Progenitor cell of endocrine pancreas (in vitro differentiated cells): Measurements from ENCODE around the gene ARHGAP26. TPM values are rescaled to one million over a fixed set of nuclear protein-coding genes. Genes with fewer than 3 reads are reported as not detected.

Source experiments
- DNase-seq: peaks from one replicate; pipeline ENCODE4 v3.0.0; 2021; ENCODE audit warnings: low spot score; ENCODE audit not compliant: unreplicated experiment
- H3K27ac Mint-ChIP-seq: 2 replicates; pipeline ENCODE4 v1.8.0; 2021; ENCODE audit warnings: mild to moderate bottlenecking, moderate library complexity, mixed read lengths
- H3K27me3 Mint-ChIP-seq: 2 replicates; pipeline ENCODE4 v1.8.0; 2021; ENCODE audit warnings: mixed read lengths
- H3K36me3 Mint-ChIP-seq: 2 replicates; pipeline ENCODE4 v1.8.0; 2022; ENCODE audit warnings: mixed read lengths; ENCODE audit not compliant: insufficient read depth
- H3K4me1 Mint-ChIP-seq: 2 replicates; pipeline ENCODE4 v1.8.0; 2021; ENCODE audit warnings: low read depth, mixed read lengths
- H3K4me3 Mint-ChIP-seq: 2 replicates; pipeline ENCODE4 v1.8.0; 2021; ENCODE audit warnings: low read depth, mild to moderate bottlenecking, moderate library complexity, mixed read lengths
- H3K9me3 Mint-ChIP-seq: 2 replicates; pipeline ENCODE4 v1.8.0; 2021; ENCODE audit warnings: low read depth, mixed read lengths
- CTCF ChIP-seq: fragments of 200-600 bp; sonication (generic); IDR thresholded peaks from one replicate; pipeline ENCODE4 v1.5.0; 2021; ENCODE audit warnings: antibody characterized with exemption, mild to moderate bottlenecking; ENCODE audit not compliant: unreplicated experiment
- total RNA-seq: library from RNA; stranded (reverse); gene quantifications from 2 replicates; pipeline ENCODE4 v1.2.1, GENCODE V29; 2021

Gene ARHGAP26
- total RNA-seq, 1 donor from 2014 or later: 21.3 TPM

GRCh38 chr5:142725231-142726187, 44.7 kb upstream of the ARHGAP26 start:
- Mint-ChIP-seq H3K4me1 (peaks cover 7% of the 10 kb centered on the region), H3K27ac (no peak overlapping the region)
- TF ChIP-seq CTCF: no peak

GRCh38 chr5:142726188-142726731, 43.9 kb upstream of the ARHGAP26 start:
- no peak for DNase-seq
- no peak overlapping the region for H3K4me3 Mint-ChIP-seq
- H3K27me3 Mint-ChIP-seq: peaks cover 13% of the 10 kb centered on the region
- no peak for TF ChIP-seq CTCF
- no peaks in the 10 kb centered on the region for H3K36me3 Mint-ChIP-seq
- H3K27ac Mint-ChIP-seq: no peak overlapping the region
- no peaks in the 10 kb centered on the region for H3K4me1 Mint-ChIP-seq
- no peaks in the 10 kb centered on the region for H3K9me3 Mint-ChIP-seq

More at GRCh38 chr5:142725231-142726187, 44.7 kb upstream of the ARHGAP26 start:
- no peak overlapping the region for H3K4me3 Mint-ChIP-seq
- H3K9me3 Mint-ChIP-seq: no peaks in the 10 kb centered on the region
- DNase-seq: no peak
- no peaks in the 10 kb centered on the region for H3K36me3 Mint-ChIP-seq
- peaks cover 13% of the 10 kb centered on the region for H3K27me3 Mint-ChIP-seq

GRCh38 chr5:142727735-142728047, 42.5 kb upstream of the ARHGAP26 start:
- DNase-seq: no peak
- Mint-ChIP-seq H3K9me3 (no peaks in the 10 kb centered on the region), H3K4me1 (no peaks in the 10 kb centered on the region), H3K27me3 (peaks cover 9% of the 10 kb centered on the region), H3K4me3 (no peak overlapping the region), H3K27ac (no peak overlapping the region), H3K36me3 (no peaks in the 10 kb centered on the region)
- no peak for TF ChIP-seq CTCF

- TF ChIP-seq CTCF: no peak
- H3K9me3 Mint-ChIP-seq: no peaks in the 10 kb centered on the region
- no peak for DNase-seq
- peaks cover 11% of the 10 kb centered on the region for H3K4me1 Mint-ChIP-seq
- no peak overlapping the region for H3K27ac Mint-ChIP-seq
- no peaks in the 10 kb centered on the region for H3K36me3 Mint-ChIP-seq
- peaks cover 9% of the 10 kb centered on the region for H3K27me3 Mint-ChIP-seq
- H3K4me3 Mint-ChIP-seq: no peak overlapping the region
Measured at GRCh38 chr5:142735323-142736246, 34.6 kb upstream of the ARHGAP26 start.

- Mint-ChIP-seq H3K4me1 (peaks cover 13% of the 10 kb centered on the region), H3K36me3 (no peaks in the 10 kb centered on the region), H3K27ac (no peak overlapping the region), H3K4me3 (no peak overlapping the region), H3K9me3 (no peaks in the 10 kb centered on the region), H3K27me3 (peaks cover 9% of the 10 kb centered on the region)
- DNase-seq: no peak
- TF ChIP-seq CTCF: no peak
Measured at GRCh38 chr5:142736247-142736632, 33.9 kb upstream of the ARHGAP26 start.
